ENCODE data around the gene ITIH5.
A peak's percentile ranks its signal among the peaks of the same experiment; 100 is the strongest.

ITIH5 gene

DNA sequence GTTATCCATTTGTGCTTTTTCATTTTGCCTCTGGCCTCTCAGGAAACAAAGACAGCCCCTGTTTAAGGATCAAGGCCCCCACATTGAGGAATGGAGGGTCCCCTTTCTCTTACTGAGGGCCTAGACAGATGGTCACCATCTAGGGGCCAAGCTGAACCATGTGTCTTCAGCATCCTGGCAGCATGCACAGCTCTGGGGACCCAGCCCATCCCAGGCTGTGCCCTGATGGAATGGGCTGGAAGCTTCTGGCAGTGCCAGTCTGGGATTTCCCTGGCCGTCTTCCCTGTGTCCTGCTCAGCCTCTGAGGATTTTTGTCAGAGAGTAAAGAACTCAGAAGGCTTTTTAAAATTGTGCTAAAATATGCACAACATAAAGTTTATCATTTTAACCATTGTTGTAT, 116.8 kb downstream of the ITIH5 start:
- TF ChIP-seq, protein P1, sequence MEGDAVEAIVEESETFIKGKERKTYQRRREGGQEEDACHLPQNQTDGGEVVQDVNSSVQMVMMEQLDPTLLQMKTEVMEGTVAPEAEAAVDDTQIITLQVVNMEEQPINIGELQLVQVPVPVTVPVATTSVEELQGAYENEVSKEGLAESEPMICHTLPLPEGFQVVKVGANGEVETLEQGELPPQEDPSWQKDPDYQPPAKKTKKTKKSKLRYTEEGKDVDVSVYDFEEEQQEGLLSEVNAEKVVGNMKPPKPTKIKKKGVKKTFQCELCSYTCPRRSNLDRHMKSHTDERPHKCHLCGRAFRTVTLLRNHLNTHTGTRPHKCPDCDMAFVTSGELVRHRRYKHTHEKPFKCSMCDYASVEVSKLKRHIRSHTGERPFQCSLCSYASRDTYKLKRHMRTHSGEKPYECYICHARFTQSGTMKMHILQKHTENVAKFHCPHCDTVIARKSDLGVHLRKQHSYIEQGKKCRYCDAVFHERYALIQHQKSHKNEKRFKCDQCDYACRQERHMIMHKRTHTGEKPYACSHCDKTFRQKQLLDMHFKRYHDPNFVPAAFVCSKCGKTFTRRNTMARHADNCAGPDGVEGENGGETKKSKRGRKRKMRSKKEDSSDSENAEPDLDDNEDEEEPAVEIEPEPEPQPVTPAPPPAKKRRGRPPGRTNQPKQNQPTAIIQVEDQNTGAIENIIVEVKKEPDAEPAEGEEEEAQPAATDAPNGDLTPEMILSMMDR (conservative IDR thresholded peaks at IDR 0.05; ENCODE audit: low read length): no peak
- no peak overlapping the region for H3K4me3 ChIP-seq (ENCODE audit: low read length)
- no peak for DNase-seq (ENCODE audit: low read depth)

DNA sequence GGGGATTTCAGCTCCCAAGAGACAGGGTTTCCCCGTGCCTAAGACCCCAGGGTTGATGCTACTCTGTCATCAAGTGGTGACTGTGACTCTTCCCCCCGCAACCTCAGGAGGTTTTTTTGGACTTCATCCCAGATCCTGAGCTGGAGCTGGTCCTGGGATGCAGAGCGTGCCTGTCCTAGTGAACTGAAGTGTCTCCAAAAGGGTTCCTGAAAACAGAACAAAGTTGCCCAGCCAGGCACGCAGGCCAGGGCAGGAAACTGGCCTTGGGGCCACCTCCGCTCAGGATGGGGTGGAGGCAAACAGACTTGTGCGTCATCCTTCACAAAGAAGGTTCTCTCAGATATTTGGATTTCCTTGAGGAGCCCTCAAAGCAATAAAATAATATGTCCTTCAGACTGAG, 118.9 kb downstream of the ITIH5 start:
- no peak for DNase-seq (ENCODE audit: low read depth)
- TF ChIP-seq, protein P1 (conservative IDR thresholded peaks at IDR 0.05; ENCODE audit: low read length): no peak
- no peak overlapping the region for H3K4me3 ChIP-seq (ENCODE audit: low read length)

DNA sequence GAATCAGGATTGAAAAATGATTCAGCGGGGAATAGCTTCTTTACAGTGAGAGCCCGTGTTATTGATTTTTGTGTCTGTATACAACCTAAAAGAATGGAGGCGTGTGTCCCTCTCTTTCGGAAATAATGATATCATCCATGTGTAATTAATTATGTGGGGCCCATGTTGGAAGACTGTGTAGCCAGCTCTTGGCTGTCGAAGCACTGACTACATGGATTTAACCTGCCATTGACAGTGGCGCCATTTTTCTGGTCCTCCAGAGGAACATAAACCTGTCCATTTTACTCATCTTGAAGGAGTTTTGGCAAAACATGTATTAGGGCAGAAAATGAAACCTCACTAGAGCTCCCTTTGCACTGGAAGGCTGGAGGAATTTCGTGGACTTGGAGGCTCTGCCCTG, 119.6 kb downstream of the ITIH5 start:
- no peak overlapping the region for H3K4me3 ChIP-seq (ENCODE audit: low read length)
- TF ChIP-seq, protein P1 (conservative IDR thresholded peaks at IDR 0.05; ENCODE audit: low read length): no peak
- no peak for DNase-seq (ENCODE audit: low read depth)

DNA sequence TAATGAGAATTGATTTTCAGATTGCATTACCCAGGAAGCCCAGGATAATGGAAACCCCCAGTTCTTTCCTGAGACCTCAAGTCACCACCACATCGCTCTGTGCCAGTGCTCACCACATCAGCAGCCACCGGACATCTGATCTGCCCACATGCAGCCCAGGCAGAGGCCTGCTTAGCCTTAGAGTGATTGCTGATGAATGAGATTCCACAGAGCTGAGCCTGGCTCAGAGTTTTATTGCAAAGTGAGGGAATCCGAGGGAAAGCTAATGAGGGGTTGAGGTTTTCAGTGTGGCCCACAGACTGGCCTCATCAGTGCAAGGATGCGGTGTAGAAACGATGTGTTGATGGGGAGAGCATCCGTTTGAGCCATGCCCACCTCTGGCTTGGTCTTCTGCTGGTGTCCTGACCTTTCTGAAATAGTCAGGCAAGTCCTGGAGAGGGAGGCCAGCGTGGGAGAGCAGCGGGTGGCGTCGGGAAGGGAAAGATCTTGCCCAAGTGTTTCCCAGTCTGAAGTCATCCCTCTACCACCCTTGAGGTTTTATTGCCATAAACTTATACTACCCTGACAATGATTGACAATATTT, 120.3 kb downstream of the ITIH5 start:
- DNase-seq (ENCODE audit: low read depth): peak; percentile 17
- TF ChIP-seq, protein P1 (conservative IDR thresholded peaks at IDR 0.05; ENCODE audit: low read length): no peak
- no peak overlapping the region for H3K4me3 ChIP-seq (ENCODE audit: low read length)

DNA sequence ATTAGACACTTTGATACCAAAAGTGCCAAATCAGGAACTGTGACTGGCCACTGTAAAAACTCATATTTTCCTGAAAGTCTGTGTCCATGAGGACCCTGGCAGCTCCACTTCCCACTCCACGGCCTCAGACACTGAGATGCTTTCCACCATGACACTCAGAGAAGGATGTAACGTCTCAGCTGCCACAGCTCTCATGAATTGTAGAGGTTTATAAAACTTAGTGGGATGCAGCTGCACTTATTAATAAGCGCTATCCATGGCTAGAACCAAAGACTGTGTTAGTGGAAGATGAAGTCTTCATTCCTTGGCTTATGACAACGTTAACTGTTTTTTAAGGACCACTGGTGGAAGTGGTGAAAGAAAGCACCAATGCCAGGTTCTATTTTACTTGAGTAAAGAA, 121.0 kb downstream of the ITIH5 start:
- no peak overlapping the region for H3K4me3 ChIP-seq (ENCODE audit: low read length)
- TF ChIP-seq, protein P1 (conservative IDR thresholded peaks at IDR 0.05; ENCODE audit: low read length): no peak
- no peak for DNase-seq (ENCODE audit: low read depth)

DNA sequence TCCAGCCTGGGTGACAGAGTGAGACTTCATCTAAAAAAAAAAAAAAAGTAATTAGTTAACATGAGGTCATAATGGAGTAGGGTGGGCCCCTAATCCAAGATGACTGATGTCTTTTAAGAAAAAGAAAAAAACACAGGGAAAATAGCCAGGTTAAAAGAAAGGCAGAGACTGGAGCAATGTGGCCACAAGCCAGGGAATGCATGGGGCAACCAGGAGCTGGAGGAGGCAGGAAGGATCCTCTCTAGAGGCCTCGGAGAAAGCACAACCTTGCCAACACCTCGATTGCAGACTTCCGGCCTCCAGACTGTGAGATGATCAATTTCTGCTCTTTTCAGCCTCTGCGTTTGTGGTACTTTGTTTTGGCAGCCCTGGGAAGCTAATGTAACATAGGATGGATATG, 121.5 kb downstream of the ITIH5 start:
- TF ChIP-seq, protein P1 (conservative IDR thresholded peaks at IDR 0.05; ENCODE audit: low read length): no peak
- no peak for DNase-seq (ENCODE audit: low read depth)
- H3K4me3 ChIP-seq (ENCODE audit: low read length): no peak overlapping the region

DNA sequence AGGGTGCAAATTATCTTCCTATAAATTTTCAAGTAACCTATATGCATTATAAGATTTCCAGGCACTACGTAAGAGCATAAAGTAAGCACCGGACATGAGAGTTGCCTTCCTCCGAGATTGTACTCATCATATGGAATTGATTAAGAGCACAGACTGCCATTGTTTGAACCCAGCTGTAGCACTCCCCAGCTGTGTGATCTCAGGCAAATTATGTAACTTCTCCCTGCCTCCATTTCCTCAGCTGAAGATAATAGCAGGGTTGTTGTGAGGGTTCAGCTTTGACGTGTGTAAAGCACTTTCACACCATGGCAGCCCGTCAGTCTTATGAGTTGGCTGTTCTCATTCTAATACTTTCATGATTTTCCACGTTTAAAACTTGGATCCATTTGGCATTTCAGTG, 122.6 kb downstream of the ITIH5 start:
- H3K4me3 ChIP-seq (ENCODE audit: low read length): no peak overlapping the region
- TF ChIP-seq, protein P1 (conservative IDR thresholded peaks at IDR 0.05; ENCODE audit: low read length): no peak
- DNase-seq (ENCODE audit: low read depth): peak; percentile 29
